Activated CD4-positive, alpha-beta T cell treated with anti-CD3 and anti-CD28 coated beads for 36 hours (primary cell): Measurements from ENCODE around the gene PHGDH. TPM values are rescaled to one million over a fixed set of nuclear protein-coding genes. Genes with fewer than 3 reads are reported as not detected.

Experiments
- ATAC-seq: fragments of 200-7000 bp; cut with Tn5 transposase; one replicate; pipeline ENCODE4 v1.10.0; 2021; ENCODE audit warnings: mild to moderate bottlenecking, moderate library complexity
- CTCF ChIA-PET: fragments of 350-600 bp; sonication (Branson Sonifier 250); formaldehyde crosslinking; loops from one replicate; lab custom pipeline; 2021; ENCODE audit warnings: antibody characterized with exemption; lab: Charles Lee
- POLR2A ChIA-PET: fragments of 350-600 bp; sonication (Branson Sonifier 250); formaldehyde crosslinking; loops from one replicate; lab custom pipeline; 2021; ENCODE audit warnings: antibody characterized with exemption, inconsistent platforms; lab: Charles Lee
- DNase-seq: peaks from one replicate; pipeline ENCODE4 v3.0.0-alpha.2; 2020
- H3K27ac Mint-ChIP-seq: one replicate; pipeline ENCODE4 v1.8.0; 2021; ENCODE audit warnings: mixed read lengths
- H3K27me3 Mint-ChIP-seq: one replicate; pipeline ENCODE4 v1.8.0; 2021; ENCODE audit warnings: mixed read lengths
- H3K36me3 Mint-ChIP-seq: one replicate; pipeline ENCODE4 v1.8.0; 2021; ENCODE audit warnings: low read depth, mixed read lengths
- H3K4me1 Mint-ChIP-seq: one replicate; pipeline ENCODE4 v1.8.0; 2021; ENCODE audit warnings: mixed read lengths
- H3K4me3 Mint-ChIP-seq: one replicate; pipeline ENCODE4 v1.8.0; 2021; ENCODE audit warnings: mild to moderate bottlenecking, moderate library complexity, mixed read lengths
- H3K9me3 Mint-ChIP-seq: one replicate; pipeline ENCODE4 v1.8.0; 2021; ENCODE audit warnings: low read depth, mixed read lengths
- intact Hi-C, 2 experiments: fragments of 100-400 bp; cut with DNase I in 1 of 2; cut with micrococcal nuclease in 1 of 2; formaldehyde crosslinking; loops; one replicate each; pipeline versions ENCODE4 v1.14.2 to v1.15.1; 2022 to 2024; cut with DNase I, micrococcal nuclease
- total RNA-seq, 2 experiments: library from RNA; stranded (reverse); gene quantifications; one replicate each; pipeline ENCODE4 v1.2.3, GENCODE V29; 2021

PHGDH gene
- total RNA-seq, 2 experiments from 2014 or later, result 198 to 259 TPM

DNA sequence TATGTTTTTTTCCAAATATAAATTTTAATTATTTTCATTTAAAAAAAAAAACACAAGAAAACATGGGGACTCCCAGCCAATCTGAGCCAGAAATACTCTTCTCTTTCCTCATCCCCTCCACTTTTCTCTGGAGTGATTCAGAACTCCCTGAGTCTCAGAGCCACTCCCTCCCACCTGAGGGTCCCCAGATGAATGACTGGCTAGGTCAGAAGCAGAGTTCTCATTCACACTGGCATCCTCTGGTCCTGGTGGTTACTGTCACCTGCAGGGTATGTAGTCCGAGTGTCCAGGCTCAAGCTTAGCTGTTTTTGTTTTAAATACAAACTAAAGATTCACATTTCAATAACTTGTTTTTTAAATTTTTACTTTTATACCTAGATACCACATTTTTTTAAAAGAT lies 50.7 kb downstream of the PHGDH start:
- DNase-seq (no peak), ATAC-seq (no peak)
- H3K4me1 Mint-ChIP-seq, result no peaks in the 10 kb centered on the region
- intact Hi-C loops, result loop anchor here in 1 of 2 experiments (2.0 kb wide), 1 partner anchor 16 kb away; no protein-coding TSS in a partner anchor
- CTCF ChIA-PET, result interaction anchor here (1.4 kb wide), 1 partner anchor 18 kb away, joined by 6 read pairs; no protein-coding TSS in a partner anchor
- POLR2A ChIA-PET, result no interaction called here
- peaks cover 15% of the 10 kb centered on the region for H3K27me3 Mint-ChIP-seq
- no peaks in the 10 kb centered on the region for H3K36me3 Mint-ChIP-seq
- no peaks in the 10 kb centered on the region for H3K9me3 Mint-ChIP-seq
- H3K4me3 Mint-ChIP-seq, result no peak overlapping the region
- H3K27ac Mint-ChIP-seq, result no peak overlapping the region

DNA sequence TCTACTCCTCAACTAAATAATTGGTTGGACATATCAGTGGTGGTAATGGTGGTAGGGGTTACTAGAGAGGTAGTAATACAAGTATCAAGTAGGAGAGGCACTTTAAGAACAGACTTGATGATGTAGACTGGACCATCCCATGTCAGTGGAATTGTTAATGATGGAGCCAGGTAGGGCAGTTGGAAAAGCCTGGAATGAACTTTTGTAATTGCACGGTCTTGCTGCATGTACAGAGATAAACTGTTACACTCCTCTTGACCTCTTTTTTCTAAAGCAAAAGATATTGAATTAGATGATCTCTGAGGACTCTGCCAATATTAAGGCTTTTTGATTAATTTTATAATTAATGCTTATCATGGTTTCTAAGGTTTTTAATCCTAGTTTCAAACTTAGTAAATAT lies 51.2 kb downstream of the PHGDH start:
- ChIA-PET POLR2A (no interaction called here), CTCF (interaction anchor here (1.4 to 2.0 kb wide), 2 partner anchors 19 kb away, joined by 4 to 6 read pairs; no protein-coding TSS in a partner anchor)
- DNase-seq (no peak), ATAC-seq (no peak)
- Mint-ChIP-seq H3K36me3 (no peaks in the 10 kb centered on the region), H3K4me3 (no peak overlapping the region), H3K27me3 (peaks cover 14% of the 10 kb centered on the region), H3K9me3 (no peaks in the 10 kb centered on the region), H3K4me1 (no peaks in the 10 kb centered on the region), H3K27ac (no peak overlapping the region)
- intact Hi-C loops, result loop anchor here in 1 of 2 experiments (2.0 kb wide), 1 partner anchor 16 kb away; no protein-coding TSS in a partner anchor

DNA sequence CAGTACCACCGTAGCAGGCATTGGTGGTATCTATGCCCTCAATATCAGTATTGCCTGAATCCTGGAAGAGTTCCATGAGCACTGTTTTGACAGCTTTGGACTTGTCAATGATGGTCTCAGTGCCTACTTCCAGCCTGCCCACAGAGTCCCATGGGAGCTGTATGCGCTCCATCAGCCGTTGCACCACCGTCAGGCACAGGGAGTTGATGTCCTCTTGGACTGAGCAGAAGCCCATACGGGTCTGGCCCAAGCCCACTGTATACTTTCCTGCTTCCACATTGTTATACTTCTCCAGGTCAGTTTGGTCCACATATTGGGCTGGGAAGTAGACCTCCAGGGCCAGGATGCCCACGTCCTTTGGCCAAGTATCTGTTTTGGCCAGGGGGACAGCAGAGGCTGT lies 52.5 kb downstream of the PHGDH start:
- peaks cover 17% of the 10 kb centered on the region for H3K27me3 Mint-ChIP-seq
- CTCF ChIA-PET, result interaction anchor here (2.0 kb wide), 1 partner anchor 20 kb away, joined by 4 read pairs; no protein-coding TSS in a partner anchor
- DNase-seq (no peak), ATAC-seq (no peak)
- H3K36me3 Mint-ChIP-seq, result no peaks in the 10 kb centered on the region
- intact Hi-C loops, result no loop called here
- H3K4me1 Mint-ChIP-seq, result no peaks in the 10 kb centered on the region
- POLR2A ChIA-PET, result no interaction called here
- H3K27ac Mint-ChIP-seq, result no peak overlapping the region
- no peak overlapping the region for H3K4me3 Mint-ChIP-seq
- H3K9me3 Mint-ChIP-seq, result no peaks in the 10 kb centered on the region

DNA sequence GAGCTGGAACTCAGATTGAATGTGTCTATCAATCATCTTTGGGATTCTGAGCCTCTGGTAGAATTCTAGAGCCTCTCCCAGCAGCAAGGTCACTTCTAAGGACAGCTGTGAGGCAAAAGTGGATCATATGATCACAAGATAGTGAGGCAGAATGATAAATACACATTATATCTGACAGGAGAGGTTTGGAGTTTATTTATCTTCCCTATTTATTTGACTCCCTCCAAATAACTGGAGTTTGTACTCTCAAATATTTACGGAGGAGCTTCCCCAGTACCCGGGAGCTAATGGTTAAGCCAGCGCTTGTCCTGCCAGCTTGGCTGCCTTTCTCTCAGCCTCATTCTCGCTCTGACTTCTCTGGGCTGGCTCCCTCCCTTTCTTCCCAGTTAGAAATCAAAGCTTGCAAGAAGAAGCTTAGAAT lies 54.6 kb downstream of the PHGDH start:
- no peaks in the 10 kb centered on the region for H3K9me3 Mint-ChIP-seq

DNA sequence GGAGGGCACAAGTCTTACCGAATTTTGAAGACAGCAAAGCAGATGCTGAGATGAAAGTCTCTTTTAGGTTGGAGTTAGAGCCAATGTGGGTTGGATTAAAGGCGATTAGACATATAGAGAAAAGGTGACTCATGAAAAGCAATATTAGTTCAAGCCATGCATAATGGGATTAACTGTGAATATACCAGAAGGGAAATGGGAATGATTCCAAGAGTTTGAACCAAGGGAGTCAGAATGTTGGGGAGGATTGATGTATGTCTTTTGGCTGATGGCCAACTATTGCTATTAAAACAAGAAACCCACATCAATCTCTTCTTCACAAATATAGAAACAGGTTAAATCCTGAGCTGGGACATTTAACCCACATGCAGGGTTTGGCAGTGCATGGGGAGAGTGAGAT lies 55.8 kb downstream of the PHGDH start:
- ChIA-PET POLR2A (no interaction called here), CTCF (no interaction called here)
- intact Hi-C loops, result no loop called here
- H3K27ac Mint-ChIP-seq, result no peak overlapping the region
- H3K9me3 Mint-ChIP-seq, result no peaks in the 10 kb centered on the region
- no peak overlapping the region for H3K4me3 Mint-ChIP-seq
- DNase-seq (no peak), ATAC-seq (no peak)
- no peaks in the 10 kb centered on the region for H3K4me1 Mint-ChIP-seq
- H3K27me3 Mint-ChIP-seq, result peaks cover 14% of the 10 kb centered on the region
- H3K36me3 Mint-ChIP-seq, result no peaks in the 10 kb centered on the region

More for the DNA sequence above, 54.6 kb downstream of the PHGDH start:
- ATAC-seq, result no peak
- Mint-ChIP-seq H3K4me3 (no peak overlapping the region), H3K4me1 (no peaks in the 10 kb centered on the region), H3K27me3 (peaks cover 14% of the 10 kb centered on the region), H3K27ac (no peak overlapping the region), H3K36me3 (no peaks in the 10 kb centered on the region)
- CTCF ChIA-PET, result interaction anchor here (1.1 kb wide), 1 partner anchor 11 kb away, joined by 3 read pairs; no protein-coding TSS in a partner anchor
- no peak for DNase-seq
- intact Hi-C loops, result no loop called here
- POLR2A ChIA-PET, result no interaction called here

DNA sequence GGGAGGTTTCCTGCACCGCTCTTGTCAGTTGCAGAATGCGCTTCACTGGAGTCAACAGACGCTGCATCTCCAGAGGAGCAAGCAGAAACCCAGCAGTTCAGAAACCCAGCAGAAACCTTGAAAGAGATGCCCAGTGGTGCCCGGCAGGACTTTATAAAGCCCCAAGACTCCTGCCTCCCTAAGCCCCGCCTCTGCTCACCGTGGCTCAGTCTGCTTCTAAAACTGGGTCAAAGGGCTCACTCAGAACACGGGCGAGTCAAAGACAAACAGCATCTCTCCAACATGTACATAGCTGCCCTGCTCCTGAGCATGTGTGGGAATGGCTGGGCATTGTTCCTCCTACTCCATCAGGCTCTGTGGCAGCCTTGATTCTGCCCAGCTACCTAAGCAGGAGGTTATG lies 57.0 kb downstream of the PHGDH start, which contains the start of gene HMGCS2:
TSS of gene HMGCS2 (minus strand) at position 128 of the 400 bp plus-strand sequence. CDS start at position 67, 61 bp downstream.
- ATAC-seq (no peak), DNase-seq (no peak)
- no peaks in the 10 kb centered on the region for H3K4me1 Mint-ChIP-seq
- intact Hi-C loops, result no loop called here
- H3K27ac Mint-ChIP-seq, result no peak within 1 kb of the TSS
- H3K36me3 Mint-ChIP-seq, result no peaks in the 10 kb centered on the region
- H3K27me3 Mint-ChIP-seq, result peaks cover 17% of the 10 kb centered on the region
- H3K4me3 Mint-ChIP-seq, result no peak within 1 kb of the TSS
- POLR2A ChIA-PET, result no interaction called here
- CTCF ChIA-PET, result interaction anchor here (0.5 to 0.8 kb wide), 2 partner anchors 40 to 231 kb away, joined by 3 read pairs; no protein-coding TSS in a partner anchor
- H3K9me3 Mint-ChIP-seq, result no peaks in the 10 kb centered on the region

DNA sequence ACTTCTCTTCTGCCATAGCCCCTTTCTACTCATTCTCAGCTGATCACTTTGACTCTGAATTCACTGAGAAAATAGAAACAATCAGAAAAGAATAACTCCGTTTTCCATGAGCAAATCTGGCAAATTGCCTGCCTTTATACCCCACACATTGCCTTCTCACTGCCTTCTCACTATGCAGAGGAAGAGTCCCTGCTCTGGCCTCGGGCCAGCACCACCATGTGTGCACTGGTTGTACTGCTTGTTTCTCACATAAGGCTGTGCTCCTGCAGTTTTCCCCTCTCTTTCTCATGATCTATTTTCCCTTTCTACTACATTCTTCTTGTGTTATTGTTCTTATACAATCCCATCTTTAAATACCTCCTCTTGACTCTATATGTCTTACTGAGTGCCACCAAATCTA lies 59.3 kb downstream of the PHGDH start:
- intact Hi-C loops, result no loop called here
- H3K4me3 Mint-ChIP-seq, result no peak overlapping the region
- no peak overlapping the region for H3K27ac Mint-ChIP-seq
- ChIA-PET POLR2A (no interaction called here), CTCF (no interaction called here)
- DNase-seq (no peak), ATAC-seq (no peak)
- peaks cover 13% of the 10 kb centered on the region for H3K27me3 Mint-ChIP-seq
- no peaks in the 10 kb centered on the region for H3K4me1 Mint-ChIP-seq
- no peaks in the 10 kb centered on the region for H3K36me3 Mint-ChIP-seq
- H3K9me3 Mint-ChIP-seq, result no peaks in the 10 kb centered on the region

DNA sequence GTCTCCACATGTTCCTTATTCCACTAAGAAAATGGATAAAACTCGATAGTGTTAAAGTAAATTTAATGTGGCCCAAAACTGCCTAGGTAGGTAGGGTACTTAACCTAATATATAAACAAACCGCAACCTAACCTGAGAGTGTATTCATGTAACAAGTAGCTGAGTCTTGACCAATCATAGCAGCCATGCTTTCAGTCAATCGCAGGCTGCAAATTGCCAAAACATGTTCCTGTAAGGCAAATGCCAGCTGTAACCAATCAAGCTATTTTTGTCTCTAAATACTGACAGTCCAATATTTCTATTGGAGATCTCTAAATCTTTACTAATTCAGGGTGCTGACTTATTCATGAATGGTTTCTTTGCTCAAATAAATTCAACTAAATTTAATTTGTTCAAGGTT lies 60.0 kb downstream of the PHGDH start:
- Mint-ChIP-seq H3K4me3 (no peak overlapping the region), H3K27me3 (peaks cover 13% of the 10 kb centered on the region), H3K9me3 (no peaks in the 10 kb centered on the region), H3K4me1 (no peaks in the 10 kb centered on the region), H3K27ac (no peak overlapping the region), H3K36me3 (no peaks in the 10 kb centered on the region)
- ChIA-PET CTCF (interaction anchor here (1.5 kb wide), 1 partner anchor 27 kb away, joined by 3 read pairs; no protein-coding TSS in a partner anchor), POLR2A (no interaction called here)
- DNase-seq (no peak), ATAC-seq (no peak)
- intact Hi-C loops, result no loop called here

DNA sequence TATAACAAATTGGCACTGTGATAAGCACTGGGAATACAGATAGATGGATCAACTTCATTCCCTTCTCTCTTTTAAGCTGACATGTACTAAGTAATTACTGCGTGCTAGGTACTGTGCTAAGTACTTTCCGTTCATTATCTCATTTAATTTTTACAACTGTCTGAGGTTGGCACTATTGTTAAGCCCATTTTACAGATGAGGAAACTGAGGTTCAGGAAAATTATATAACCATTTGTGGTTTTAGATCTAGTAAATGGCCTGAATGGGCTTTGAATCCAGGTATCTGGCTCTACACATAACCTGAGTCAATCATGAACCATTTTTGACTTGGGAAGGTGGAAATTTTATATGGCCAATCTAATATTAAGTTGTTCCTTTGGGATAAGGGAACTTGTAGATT lies 60.6 kb downstream of the PHGDH start:
- CTCF ChIA-PET, result interaction anchor here (1.5 kb wide), 1 partner anchor 28 kb away, joined by 3 read pairs; no protein-coding TSS in a partner anchor
- no peaks in the 10 kb centered on the region for H3K36me3 Mint-ChIP-seq

DNA sequence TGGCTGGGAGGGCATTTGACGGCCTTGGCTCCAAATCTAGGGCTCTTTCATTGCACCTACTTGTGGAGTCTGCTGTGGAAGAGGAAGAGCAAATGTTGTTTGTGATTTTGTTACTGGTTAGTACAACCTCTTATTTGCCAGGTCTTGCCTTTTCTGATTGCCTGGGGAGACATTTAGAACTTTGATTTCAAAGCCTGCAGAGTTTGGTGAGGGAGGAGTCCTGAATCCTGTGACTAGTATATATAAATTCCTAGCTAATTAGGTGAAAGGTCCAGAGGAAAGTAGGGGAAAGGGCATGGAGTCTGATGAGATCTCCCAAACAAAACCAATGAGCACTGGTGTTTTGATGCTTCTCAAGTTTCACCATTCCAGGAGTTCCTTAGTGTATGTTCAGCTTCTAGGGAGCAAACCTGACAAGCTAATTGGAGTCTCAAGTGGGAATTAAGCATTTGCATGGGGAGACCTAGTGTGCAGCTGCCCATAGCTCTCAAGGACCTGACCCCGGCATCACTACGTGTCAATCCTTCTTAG lies 62.0 kb downstream of the PHGDH start:
- H3K36me3 Mint-ChIP-seq, result no peaks in the 10 kb centered on the region
- H3K27me3 Mint-ChIP-seq, result peaks cover 3% of the 10 kb centered on the region
- ChIA-PET CTCF (interaction anchor here (1.4 kb wide), 1 partner anchor 15 kb away, joined by 4 read pairs; no protein-coding TSS in a partner anchor), POLR2A (no interaction called here)
- no peak overlapping the region for H3K27ac Mint-ChIP-seq
- no peaks in the 10 kb centered on the region for H3K4me1 Mint-ChIP-seq
- H3K4me3 Mint-ChIP-seq, result no peak overlapping the region
- no peak for ATAC-seq
- DNase-seq, result no peak
- no peaks in the 10 kb centered on the region for H3K9me3 Mint-ChIP-seq
- intact Hi-C loops, result no loop called here

More for the DNA sequence above, 60.6 kb downstream of the PHGDH start:
- intact Hi-C loops, result no loop called here
- ATAC-seq, result no peak
- no peak for DNase-seq
- peaks cover 7% of the 10 kb centered on the region for H3K27me3 Mint-ChIP-seq
- H3K4me1 Mint-ChIP-seq, result no peaks in the 10 kb centered on the region
- POLR2A ChIA-PET, result no interaction called here
- no peak overlapping the region for H3K27ac Mint-ChIP-seq
- no peak overlapping the region for H3K4me3 Mint-ChIP-seq
- no peaks in the 10 kb centered on the region for H3K9me3 Mint-ChIP-seq

DNA sequence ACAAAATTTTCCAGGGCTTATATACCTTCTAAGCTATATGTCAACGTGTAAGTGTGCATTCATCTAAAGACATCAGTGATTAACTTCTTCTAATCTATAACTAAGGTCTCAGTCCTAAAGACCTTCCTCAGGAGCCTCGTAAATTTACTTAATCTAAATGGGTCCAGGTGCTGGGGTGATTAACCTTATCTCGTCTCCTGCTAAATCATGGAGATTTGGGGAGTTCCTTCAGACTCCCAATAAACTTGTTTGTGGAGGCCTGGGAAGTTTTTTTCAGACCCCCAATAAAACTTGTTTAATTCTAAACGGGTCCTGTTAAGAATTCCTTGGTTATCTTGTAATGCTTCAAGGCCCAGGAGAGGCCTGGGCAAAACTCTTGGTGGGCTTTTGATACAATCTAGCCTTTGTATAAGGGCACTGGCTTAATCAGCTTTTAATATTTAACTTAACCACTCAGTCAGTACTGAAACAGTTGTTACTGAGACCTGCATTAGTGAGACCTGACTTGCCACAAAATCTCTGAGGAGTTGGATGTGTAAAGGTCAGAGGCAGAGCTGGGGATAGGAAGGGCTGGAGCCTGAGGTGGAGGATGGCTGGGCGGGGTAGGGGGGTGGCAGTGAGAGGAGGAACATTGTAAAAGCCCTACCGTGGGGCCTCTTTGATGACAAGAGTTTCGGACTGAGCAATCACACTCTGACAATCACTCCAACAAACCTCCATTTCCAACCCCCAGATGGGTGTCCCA lies 63.2 kb downstream of the PHGDH start:
- Mint-ChIP-seq H3K4me3 (no peak overlapping the region), H3K4me1 (no peaks in the 10 kb centered on the region), H3K27me3 (peaks cover 7% of the 10 kb centered on the region), H3K36me3 (no peaks in the 10 kb centered on the region), H3K9me3 (no peaks in the 10 kb centered on the region), H3K27ac (no peak overlapping the region)
- ChIA-PET CTCF (no interaction called here), POLR2A (no interaction called here)
- intact Hi-C loops, result no loop called here
- ATAC-seq, result no peak
- no peak for DNase-seq
